ENCODE measurements around the gene TRUB2.
"Not testable (repeated sequence)": the region's sequence is repeated elsewhere in the genome, so short reads cannot be mapped to it uniquely, and the experiment has no call there.

Gene TRUB2

GRCh38 chr9:128298535-128299482, 23.4 kb downstream of the TRUB2 start:
- DNase-seq (ENCODE audit: low read depth) = no peak

GRCh38 chr9:128297221-128297773, 24.9 kb downstream of the TRUB2 start:
- DNase-seq (ENCODE audit: low read depth) = no peak

GRCh38 chr9:128296340-128297220, 25.7 kb downstream of the TRUB2 start:
- DNase-seq (ENCODE audit: low read depth) = no peak

GRCh38 chr9:128294142-128294541, 28.1 kb downstream of the TRUB2 start:
- no peak for DNase-seq (ENCODE audit: low read depth)

- DNase-seq (ENCODE audit: low read depth) = no peak
Measured at GRCh38 chr9:128293091-128293490, 29.2 kb downstream of the TRUB2 start.

- DNase-seq (ENCODE audit: low read depth) = no peak
Measured at GRCh38 chr9:128292009-128292408, 30.2 kb downstream of the TRUB2 start.

DNA sequence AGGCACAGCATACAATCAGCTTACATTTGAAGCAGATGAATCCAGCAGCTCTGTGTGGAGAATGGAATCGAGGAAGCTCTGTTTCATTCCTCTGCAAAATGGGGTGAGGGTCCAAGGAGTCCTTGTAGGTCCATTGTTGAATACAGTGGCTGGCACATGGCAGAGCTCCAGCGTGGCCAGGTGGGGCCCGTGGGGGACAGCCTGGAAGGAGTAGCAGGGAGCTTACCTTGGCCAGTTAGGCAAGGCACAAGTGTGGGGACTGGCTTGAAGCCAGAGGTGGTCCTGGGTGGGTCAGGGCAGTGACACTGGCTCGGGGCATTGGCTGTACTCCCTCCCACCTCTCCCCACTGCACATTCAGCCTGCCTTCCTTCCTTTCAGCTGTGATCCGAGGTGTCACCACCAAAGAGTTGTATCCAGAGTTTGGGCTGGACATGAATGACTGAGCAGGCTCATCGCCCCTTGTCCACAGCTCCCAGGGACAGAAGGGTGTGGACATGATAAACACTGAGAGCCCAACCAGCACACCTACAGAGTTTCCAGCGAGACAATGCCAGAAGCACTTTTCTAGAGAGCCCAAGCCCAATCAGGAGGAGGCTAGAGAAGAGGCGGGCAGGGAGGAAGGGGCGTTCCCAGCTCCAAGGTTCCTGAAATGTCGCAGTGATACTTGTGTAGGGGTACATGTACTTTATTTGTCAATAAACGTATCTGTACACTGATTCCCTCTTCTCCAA, 33.8 kb downstream of the TRUB2 start:
- no peak for DNase-seq (ENCODE audit: low read depth)

GRCh38 chr9:128286440-128286839, 35.8 kb downstream of the TRUB2 start:
- no peak for DNase-seq (ENCODE audit: low read depth)

DNA sequence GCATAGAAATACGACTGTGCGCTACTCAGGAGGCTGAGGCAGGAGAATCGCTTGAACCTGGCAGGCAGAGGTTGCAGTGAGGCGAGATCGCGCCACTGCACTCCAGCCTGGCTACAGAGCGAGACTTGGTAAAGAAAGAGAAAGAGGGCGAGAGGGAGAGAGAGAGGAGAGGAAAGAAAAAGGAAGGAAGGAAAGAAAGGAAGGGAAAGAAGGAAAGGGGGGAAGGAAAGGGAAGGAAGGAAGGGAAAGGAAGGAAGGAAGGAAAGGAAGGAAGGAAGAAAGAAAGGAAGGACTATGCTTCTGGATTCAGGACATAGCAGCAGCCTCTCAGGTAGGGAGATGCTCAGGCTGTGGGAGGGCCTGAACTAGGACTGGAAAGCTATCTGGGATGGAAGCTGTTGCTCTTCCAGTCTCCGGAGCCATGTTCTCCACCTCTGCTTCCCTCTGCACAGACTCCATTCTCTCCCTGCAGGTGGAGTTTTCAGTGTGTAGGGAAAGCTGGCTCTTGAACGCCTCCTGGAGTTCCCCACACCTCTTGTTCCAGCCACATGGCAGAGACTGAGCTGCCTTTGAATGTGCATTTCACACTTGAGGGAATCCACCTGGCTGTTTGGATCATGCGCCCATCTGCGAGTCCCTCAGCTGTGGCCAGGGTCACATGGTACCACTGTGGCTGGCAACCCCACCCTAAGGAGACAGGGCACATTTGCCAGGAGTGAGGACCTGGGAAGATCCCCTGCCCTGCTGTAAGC, 37.0 kb downstream of the TRUB2 start:
- DNase-seq (ENCODE audit: low read depth) = no peak

GRCh38 chr9:128282500-128282899, 39.7 kb downstream of the TRUB2 start:
- no peak for DNase-seq (ENCODE audit: low read depth)

DNA sequence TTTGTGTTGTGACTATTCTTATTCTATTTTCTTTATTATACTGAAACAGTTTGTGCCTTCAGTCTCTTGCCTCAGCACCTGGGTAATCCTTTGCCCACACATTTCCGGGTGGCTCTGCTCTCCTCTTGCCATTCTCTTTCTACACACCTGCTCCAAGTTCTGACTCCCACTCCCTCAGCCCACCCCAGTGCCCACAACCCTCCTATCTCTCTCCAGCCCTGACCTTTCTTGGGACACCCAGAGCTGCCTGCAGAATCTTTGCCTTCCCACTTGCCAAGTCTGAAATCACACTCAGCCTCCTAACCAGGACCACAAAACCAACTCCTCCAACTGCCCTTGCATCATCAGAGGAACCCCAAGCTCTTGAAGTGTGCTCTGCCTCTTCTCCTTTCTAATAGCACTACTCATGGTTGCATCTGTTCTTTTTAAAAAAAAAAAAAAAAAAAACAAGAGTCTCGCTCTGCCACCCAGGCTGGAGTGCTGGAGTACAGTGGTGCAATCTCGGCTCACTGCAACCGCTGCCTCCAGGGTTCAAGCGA, 42.1 kb downstream of the TRUB2 start:
- DNase-seq (ENCODE audit: low read depth) = no peak

DNA sequence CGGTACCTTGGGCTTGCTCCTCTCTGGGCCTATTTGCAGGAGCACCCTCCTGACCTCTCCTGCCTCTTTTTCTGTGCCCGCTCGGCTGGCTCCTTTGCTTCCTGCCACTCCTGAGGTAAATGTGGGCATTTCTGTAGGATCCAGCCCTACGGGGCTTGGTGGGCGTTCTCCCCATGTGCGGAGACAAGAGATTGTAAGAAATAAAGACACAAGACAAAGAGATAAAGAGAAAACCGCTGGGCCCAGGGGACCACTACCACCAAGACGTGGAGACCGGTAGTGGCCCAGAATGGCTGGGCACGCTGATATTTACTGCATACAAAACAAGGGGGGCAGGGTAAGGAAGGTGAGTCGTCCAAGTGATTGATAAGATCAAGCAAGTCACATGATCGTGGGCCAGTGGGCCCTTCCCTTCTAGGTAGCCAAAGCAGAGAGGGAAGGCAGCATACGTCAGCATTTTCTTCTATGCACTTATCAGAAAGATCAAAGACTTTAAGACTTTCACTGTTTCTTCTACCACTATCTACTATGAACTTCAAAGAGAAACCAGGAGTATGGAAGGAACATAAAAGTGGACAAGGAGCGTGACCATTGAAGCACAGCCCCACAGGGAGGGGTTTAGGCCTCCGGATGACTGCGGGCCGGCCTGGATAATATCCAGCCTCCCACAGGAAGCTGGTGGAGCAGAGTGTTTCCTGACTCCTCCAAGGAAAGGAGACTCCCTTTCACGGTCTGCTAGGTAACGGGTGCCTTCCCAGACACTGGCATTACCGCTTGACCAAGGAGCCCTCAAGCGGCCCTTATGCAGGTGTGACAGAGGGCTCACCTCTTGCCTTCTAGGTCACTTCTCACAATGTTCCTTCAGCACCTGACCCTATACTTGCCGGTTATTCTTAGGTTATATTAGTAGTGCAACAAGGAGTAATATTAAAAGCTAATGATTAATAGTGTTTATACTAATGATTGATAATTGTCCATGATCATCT, 42.9 kb downstream of the TRUB2 start:
- DNase-seq (ENCODE audit: low read depth) = not testable (repeated sequence)

GRCh38 chr9:128276574-128277270, 45.5 kb downstream of the TRUB2 start:
- DNase-seq (ENCODE audit: low read depth) = no peak

GRCh38 chr9:128276008-128276573, 46.2 kb downstream of the TRUB2 start, which contains the start of gene SWI5:
Gene SWI5, plus strand, starts transcription at chr9:128276276.
- peak; percentile 99 for DNase-seq (ENCODE audit: low read depth)

- DNase-seq (ENCODE audit: low read depth) = no peak
Measured at GRCh38 chr9:128275198-128276007, 46.8 kb downstream of the TRUB2 start, which contains the start of gene GOLGA2. Gene GOLGA2, minus strand, starts transcription at chr9:128276007. Its CDS starts 31 bp downstream, at chr9:128275976.

GRCh38 chr9:128274245-128274644, 48.0 kb downstream of the TRUB2 start:
- no peak for DNase-seq (ENCODE audit: low read depth)

DNA sequence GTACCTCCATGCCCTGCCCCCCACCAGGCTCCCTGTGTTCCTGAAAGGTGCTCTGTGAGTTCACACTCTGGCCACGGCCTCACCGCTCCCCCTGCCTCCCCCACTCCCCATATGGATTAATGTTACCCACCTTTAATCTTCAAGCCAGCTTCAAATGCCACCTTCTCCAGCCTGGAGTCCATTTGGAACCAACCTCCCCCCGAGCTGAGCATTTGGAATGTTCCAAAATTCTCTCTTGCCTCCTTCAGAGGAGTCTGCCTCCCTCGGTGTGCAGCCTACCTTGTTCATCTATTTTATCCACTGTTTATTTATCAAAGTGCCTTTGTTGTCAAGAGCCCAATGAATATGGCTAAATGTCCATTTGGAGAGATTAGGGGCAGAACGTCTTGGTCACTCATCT, 50.7 kb downstream of the TRUB2 start:
- DNase-seq (ENCODE audit: low read depth) = no peak
